ENCODE measurements around the gene CARD9.
A peak's percentile ranks its signal among the peaks of the same experiment; 100 is the strongest.

CARD9 gene

DNA sequence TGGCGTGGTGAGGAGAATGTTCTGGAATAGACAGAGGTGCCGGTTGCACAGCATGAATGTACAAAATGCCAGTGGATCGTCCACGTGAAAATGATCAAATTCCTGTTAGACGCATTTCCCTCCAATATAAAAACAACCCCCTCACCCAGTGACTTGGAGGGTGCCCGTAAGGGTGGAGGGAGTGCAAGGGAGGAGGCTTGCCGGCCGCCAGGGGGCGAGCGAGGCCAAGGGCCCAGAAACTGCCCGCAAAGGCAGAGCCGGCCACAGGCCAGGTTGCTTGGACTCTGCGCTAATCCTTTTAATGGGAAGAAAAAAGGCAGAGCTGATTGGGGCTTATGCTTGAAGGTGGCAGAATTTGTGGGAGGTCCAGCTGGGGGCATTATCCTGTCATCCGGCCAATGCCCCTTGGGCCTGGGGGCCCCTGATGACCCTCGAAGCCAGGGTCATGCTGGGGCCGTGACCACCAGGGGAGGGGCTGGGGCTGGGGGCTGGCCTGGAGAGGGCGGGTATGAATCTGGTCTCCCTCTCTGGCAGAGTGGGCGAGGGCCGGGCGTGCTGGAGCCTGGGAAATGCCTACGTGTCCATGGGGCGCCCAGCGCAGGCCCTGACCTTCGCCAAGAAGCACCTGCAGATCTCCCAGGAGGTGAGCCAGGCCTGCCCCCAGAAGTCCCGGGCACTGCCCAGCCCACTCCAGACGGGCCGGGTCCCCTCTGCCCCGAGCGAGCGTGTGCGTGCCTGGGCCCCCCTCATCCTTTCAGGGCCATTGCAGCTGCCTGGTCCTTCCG lies 34.1 kb downstream of the CARD9 start (continued):
- TF ChIP-seq, protein P1, sequence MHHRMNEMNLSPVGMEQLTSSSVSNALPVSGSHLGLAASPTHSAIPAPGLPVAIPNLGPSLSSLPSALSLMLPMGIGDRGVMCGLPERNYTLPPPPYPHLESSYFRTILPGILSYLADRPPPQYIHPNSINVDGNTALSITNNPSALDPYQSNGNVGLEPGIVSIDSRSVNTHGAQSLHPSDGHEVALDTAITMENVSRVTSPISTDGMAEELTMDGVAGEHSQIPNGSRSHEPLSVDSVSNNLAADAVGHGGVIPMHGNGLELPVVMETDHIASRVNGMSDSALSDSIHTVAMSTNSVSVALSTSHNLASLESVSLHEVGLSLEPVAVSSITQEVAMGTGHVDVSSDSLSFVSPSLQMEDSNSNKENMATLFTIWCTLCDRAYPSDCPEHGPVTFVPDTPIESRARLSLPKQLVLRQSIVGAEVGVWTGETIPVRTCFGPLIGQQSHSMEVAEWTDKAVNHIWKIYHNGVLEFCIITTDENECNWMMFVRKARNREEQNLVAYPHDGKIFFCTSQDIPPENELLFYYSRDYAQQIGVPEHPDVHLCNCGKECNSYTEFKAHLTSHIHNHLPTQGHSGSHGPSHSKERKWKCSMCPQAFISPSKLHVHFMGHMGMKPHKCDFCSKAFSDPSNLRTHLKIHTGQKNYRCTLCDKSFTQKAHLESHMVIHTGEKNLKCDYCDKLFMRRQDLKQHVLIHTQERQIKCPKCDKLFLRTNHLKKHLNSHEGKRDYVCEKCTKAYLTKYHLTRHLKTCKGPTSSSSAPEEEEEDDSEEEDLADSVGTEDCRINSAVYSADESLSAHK (tag by site-specific recombination; IDR thresholded peaks at IDR 0.05) = 0 out of 2 replicates have a peak, but pooled peaks have one; percentile 28
- TF ChIP-seq ZBTB17 (tag by site-specific recombination; IDR thresholded peaks at IDR 0.05) (no peak), ZNF157 (tag by site-specific recombination; IDR thresholded peaks at IDR 0.05) (no peak), ZNF629 (tag by site-specific recombination; IDR thresholded peaks at IDR 0.05) (no peak), ZNF624 (tag by site-specific recombination; IDR thresholded peaks at IDR 0.05) (no peak), ZNF561 (tag by site-specific recombination; IDR thresholded peaks at IDR 0.05; ENCODE audit: borderline replicate concordance) (no peak), KLF8 (tag by site-specific recombination; IDR thresholded peaks at IDR 0.05) (peak; percentile 28; the same call in 1 of the 2 replicates), ZNF350 (tag by site-specific recombination; IDR thresholded peaks at IDR 0.05) (no peak), ZNF132 (tag by site-specific recombination; IDR thresholded peaks at IDR 0.05; ENCODE audit: borderline replicate concordance) (no peak), ZNF76 (tag by site-specific recombination; IDR thresholded peaks at IDR 0.05; ENCODE audit: borderline replicate concordance, low read depth) (no peak), KLF7 (tag by site-specific recombination; IDR thresholded peaks at IDR 0.05; ENCODE audit: borderline replicate concordance) (no peak), ZFP41 (tag by site-specific recombination; IDR thresholded peaks at IDR 0.05; ENCODE audit: borderline replicate concordance) (no peak), MYNN (tag by site-specific recombination; IDR thresholded peaks at IDR 0.05; ENCODE audit: borderline replicate concordance) (no peak), ZNF404 (tag by site-specific recombination; IDR thresholded peaks at IDR 0.05) (no peak), BCL11A (tag by site-specific recombination; IDR thresholded peaks at IDR 0.05; ENCODE audit: low read depth) (peak; percentile 29; the same call in 1 of the 2 replicates), ZNF169 (tag by site-specific recombination; IDR thresholded peaks at IDR 0.05) (no peak), ZNF654 (tag by site-specific recombination; IDR thresholded peaks at IDR 0.05; ENCODE audit: low read depth) (no peak; the same call in none of the 2 replicates), ZNF660 (tag by site-specific recombination; IDR thresholded peaks at IDR 0.05) (0 out of 2 replicates have a peak, but pooled peaks have one; percentile 50), FEZF1 (tag by site-specific recombination; IDR thresholded peaks at IDR 0.05) (0 out of 2 replicates have a peak, but pooled peaks have one; percentile 15), ZNF423 (tag by site-specific recombination; IDR thresholded peaks at IDR 0.05) (no peak), ZNF670 (tag by site-specific recombination; IDR thresholded peaks at IDR 0.05; ENCODE audit: low read depth) (no peak), ZNF776 (tag by site-specific recombination; IDR thresholded peaks at IDR 0.05; ENCODE audit: borderline replicate concordance) (no peak), SETDB1 (IDR thresholded peaks at IDR 0.05; ENCODE audit: insufficient read length, low read length) (no peak), ZNF266 (tag by site-specific recombination; IDR thresholded peaks at IDR 0.05; ENCODE audit: low read depth) (no peak), ZNF596 (tag by site-specific recombination; IDR thresholded peaks at IDR 0.05) (no peak), SCRT2 (tag by site-specific recombination; IDR thresholded peaks at IDR 0.05) (no peak), ZNF10 (tag by site-specific recombination; IDR thresholded peaks at IDR 0.05) (no peak; the same call in 1 of the 2 replicates)
- TF ChIP-seq, protein P2, sequence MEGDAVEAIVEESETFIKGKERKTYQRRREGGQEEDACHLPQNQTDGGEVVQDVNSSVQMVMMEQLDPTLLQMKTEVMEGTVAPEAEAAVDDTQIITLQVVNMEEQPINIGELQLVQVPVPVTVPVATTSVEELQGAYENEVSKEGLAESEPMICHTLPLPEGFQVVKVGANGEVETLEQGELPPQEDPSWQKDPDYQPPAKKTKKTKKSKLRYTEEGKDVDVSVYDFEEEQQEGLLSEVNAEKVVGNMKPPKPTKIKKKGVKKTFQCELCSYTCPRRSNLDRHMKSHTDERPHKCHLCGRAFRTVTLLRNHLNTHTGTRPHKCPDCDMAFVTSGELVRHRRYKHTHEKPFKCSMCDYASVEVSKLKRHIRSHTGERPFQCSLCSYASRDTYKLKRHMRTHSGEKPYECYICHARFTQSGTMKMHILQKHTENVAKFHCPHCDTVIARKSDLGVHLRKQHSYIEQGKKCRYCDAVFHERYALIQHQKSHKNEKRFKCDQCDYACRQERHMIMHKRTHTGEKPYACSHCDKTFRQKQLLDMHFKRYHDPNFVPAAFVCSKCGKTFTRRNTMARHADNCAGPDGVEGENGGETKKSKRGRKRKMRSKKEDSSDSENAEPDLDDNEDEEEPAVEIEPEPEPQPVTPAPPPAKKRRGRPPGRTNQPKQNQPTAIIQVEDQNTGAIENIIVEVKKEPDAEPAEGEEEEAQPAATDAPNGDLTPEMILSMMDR (tag by site-specific recombination; IDR thresholded peaks at IDR 0.05) = peak; percentile 76
- TF ChIP-seq, protein P3, sequence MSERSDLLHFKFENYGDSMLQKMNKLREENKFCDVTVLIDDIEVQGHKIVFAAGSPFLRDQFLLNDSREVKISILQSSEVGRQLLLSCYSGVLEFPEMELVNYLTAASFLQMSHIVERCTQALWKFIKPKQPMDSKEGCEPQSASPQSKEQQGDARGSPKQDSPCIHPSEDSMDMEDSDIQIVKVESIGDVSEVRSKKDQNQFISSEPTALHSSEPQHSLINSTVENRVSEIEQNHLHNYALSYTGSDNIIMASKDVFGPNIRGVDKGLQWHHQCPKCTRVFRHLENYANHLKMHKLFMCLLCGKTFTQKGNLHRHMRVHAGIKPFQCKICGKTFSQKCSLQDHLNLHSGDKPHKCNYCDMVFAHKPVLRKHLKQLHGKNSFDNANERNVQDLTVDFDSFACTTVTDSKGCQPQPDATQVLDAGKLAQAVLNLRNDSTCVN (tag by site-specific recombination; optimal IDR thresholded peaks at IDR 0.05) = no peak
- TF ChIP-seq, protein P4, sequence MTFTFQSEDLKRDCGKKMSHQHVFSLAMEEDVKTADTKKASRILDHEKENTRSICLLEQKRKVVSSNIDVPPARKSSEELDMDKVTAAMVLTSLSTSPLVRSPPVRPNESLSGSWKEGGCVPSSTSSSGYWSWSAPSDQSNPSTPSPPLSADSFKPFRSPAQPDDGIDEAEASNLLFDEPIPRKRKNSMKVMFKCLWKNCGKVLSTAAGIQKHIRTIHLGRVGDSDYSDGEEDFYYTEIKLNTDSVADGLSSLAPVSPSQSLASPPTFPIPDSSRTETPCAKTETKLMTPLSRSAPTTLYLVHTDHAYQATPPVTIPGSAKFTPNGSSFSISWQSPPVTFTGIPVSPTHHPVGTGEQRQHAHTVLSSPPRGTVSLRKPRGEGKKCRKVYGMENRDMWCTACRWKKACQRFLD (tag by site-specific recombination; IDR thresholded peaks at IDR 0.05) = no peak
- TF ChIP-seq, protein P5, sequence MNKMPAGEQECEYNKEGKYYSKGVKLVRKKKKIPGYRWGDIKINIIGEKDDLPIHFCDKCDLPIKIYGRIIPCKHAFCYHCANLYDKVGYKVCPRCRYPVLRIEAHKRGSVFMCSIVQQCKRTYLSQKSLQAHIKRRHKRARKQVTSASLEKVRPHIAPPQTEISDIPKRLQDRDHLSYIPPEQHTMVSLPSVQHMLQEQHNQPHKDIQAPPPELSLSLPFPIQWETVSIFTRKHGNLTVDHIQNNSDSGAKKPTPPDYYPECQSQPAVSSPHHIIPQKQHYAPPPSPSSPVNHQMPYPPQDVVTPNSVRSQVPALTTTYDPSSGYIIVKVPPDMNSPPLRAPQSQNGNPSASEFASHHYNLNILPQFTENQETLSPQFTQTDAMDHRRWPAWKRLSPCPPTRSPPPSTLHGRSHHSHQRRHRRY (tag by site-specific recombination; IDR thresholded peaks at IDR 0.05) = no peak
- TF ChIP-seq, protein P6, sequence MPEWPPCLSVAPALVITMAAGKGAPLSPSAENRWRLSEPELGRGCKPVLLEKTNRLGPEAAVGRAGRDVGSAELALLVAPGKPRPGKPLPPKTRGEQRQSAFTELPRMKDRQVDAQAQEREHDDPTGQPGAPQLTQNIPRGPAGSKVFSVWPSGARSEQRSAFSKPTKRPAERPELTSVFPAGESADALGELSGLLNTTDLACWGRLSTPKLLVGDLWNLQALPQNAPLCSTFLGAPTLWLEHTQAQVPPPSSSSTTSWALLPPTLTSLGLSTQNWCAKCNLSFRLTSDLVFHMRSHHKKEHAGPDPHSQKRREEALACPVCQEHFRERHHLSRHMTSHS (tag by site-specific recombination; IDR thresholded peaks at IDR 0.05) = no peak

All from HEK293 (cell line).